GM19397 (cell line): ENCODE data around the gene TMEM232.
"Not testable (repeated sequence)": the region's sequence is repeated elsewhere in the genome, so short reads cannot be mapped to it uniquely, and the experiment has no call there.

Source experiments
- ATAC-seq: cut with Tn5 transposase; IDR thresholded peaks from one replicate; pipeline ENCODE4 v1.9.1; 2021; ENCODE audit warnings: mild to moderate bottlenecking, moderate library complexity; ENCODE audit not compliant: unreplicated experiment

The TMEM232 gene

DNA sequence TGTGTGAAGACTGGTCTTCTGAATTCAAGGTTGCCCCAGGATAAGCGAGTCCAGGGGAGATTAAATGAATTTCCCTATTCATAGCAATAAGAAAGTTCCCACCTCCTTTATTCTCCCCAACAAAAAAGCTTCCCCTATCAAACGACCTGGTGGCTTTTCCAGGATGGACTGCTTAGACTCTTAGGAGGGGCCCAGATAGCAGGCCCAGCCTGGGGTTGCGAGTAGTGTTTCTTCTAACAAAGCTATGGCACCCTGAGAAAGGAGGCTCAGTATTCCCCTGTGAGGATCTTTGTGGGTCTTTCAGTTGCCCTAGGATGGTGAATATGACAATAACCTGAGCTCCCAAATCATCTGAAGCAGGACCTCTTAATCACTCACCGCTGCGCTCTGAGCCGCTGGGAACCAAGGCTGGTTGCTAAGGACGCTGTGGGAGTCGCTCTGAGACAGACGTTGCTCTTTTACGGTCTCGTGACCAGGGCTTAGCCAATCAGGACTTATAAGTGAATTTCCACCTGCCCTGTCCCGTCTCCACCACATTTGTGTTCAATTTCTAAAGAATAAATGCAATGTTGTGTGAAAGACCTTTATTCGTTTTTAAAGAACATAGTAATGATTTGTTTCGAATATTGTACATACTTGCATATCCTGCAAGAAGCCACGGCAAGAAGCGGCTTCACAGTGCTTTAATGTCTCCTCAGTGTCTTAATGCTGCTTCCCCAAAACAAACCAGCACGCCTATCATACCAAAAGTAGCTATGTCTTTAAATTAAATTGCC is at the start of gene TMEM232:
TMEM232 (minus strand) TSS at position 423 of the 776 bp plus-strand sequence. CDS start 59,319 bp downstream, outside the sequence.
- peak; percentile 100 for ATAC-seq

DNA sequence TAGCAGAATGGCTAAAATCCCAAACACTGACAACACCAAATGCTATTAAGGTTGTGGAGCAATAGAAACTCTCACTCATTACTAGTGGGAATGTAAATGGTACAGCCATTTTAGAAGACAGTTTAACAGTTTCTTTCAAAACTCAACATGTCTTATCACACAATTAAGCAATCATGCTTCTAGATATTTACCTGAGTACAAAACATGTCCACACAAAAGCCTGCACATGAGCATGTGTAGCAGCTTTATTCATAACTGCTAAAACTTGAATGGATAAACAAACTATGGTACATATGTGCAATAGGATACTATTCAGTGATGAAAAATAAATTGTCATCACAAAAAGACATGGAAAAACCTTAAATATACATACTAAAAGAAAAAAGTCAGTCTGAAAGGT is 43.8 kb upstream of the TMEM232 start:
- ATAC-seq, result no peak

DNA sequence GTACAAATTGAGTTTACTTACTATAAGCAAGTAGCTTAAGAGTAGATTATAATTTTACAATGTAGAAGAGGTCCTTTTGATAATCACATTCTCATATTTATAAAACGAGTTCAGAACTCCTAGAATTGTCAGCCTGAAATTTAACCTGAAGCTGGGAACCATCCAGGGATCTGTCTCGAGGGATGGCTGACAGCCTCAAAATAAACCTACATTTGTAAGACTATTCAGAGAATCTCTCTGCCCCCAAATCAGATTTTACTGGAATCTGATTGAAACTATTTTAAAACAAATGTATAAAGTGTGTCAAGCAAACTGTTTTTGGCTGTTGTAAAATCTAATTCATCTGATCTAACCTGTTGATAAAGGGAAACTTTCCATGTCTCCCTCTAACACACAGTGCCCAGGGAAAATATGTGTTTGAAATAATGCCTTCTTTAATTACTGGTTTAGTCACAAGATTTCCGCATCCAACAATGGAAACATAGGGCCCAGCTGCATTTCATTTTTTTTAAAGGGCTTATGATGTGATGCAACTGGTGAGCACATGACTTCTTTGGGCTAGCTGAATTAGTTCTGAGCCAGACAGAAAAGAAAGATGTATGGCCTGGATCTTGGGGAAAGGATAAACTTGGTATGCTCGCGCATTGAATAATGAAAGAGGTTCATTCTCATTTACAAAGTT is 42.7 kb upstream of the TMEM232 start:
- no peak for ATAC-seq

DNA sequence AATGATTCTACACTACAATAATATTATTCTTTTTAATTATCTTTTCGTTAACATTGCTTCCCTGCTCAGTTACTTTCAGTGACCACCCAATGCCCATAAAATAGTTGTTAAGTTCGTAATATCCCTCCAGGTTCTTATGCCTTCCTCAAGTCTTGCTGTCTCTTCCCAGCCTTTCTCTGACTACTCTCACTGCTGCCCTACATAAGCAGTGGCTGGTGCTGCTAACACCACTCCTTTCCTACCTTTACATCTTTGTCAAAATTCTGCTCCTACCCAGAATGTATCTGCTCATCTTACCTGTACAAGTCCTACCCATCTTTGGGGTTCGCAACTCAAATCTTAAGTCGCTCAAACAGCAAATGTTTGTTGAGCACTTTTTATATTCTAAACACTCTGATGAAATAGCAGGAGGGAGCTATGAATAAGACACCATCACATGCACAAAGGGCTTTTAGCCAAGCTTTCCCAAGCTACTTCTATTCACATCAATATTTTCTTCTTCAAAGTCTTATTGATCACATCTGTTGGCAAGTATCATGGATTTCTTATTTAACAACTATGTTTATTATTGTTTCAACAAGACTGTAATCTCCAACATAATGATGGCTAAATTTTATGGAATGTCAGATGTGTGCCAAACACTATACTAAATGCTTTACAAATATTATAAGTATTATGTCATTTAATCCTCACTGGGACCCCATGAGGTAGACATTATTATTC is 41.8 kb upstream of the TMEM232 start:
- ATAC-seq, result no peak

DNA sequence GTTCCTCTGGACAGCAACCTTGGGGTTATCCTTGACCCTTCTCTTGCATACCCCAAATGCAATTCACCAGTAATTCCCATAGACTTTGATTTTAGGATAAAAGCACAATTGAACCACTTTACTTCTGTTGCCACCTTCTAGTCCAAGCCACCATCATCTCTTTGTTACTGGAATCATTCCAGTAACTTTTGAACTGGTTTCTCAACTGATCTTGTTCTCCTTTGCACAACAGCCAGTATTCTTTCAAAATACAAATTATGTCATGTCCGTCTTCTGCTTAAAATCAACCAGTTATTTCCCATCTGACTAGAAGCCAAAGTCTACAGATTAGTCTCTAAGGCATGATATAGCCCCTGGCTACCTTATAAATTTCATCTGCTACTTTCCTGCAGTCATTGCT is 33.7 kb upstream of the TMEM232 start:
- ATAC-seq, result no peak

DNA sequence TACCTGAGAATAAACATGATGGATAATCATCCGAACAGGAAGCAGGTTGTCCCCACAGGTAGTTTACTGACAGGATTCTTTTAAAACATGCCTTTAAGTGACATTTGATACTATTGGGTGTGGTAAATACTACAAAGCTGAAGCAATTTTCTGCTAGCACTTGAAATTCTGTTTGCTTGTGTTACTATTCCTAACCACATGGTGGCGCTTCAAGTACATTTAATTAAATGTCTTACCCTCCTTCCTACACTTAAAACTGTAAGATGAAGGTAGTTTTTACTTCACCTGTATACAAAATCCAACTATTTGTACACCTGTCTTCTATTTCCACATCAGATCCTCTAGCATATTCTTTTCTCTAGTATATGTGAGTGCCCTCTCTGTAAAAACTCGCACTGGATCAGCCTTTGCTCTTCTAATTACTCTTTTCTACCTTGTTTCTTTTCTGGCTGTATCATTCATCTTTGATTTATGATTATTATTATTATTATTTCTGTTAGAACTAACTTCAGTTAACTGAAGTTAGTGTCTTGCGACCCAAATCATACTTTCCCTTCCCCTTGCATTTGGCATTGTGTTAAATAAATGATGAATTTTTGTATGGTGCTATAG is 30.8 kb upstream of the TMEM232 start:
- no peak for ATAC-seq

DNA sequence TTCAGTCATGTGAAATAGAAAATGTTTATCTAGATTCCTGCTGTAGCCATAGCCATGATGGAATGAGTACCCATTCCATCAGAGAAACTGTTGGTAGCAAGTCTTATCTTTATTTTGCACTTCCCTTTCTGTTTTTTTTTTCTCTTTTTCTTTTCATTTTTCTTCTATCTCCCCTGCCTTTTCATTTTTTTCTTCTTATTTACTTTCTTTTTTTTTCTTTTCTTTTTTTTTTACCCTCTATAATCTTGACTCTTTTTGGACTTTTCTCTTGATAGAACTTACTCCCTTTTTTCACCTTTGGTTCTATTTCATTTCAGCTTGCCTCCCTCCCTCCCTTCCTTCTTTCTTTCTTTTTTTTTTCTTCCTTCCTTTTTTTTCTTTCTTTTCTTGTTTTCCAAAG is 27.7 kb upstream of the TMEM232 start:
- ATAC-seq, result no peak

DNA sequence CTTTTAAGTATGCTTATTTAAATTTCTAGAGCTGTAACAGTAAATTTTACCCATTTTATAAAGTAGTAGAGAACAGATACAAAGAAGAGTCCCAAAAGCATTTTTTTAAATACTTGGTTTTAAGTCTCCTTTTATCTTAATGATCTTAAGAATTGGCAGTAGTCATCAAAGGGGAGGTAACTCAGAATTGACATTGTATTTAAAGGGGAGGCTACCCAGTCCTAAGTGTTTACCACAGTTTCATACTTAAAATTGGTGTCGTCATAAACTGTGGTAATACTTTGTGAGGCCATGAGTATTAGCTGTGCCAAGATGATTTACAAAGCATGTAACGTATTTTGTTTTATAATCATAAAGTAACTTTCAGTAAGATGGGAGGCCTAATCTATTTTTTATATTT is 27.1 kb upstream of the TMEM232 start:
- ATAC-seq, result no peak

DNA sequence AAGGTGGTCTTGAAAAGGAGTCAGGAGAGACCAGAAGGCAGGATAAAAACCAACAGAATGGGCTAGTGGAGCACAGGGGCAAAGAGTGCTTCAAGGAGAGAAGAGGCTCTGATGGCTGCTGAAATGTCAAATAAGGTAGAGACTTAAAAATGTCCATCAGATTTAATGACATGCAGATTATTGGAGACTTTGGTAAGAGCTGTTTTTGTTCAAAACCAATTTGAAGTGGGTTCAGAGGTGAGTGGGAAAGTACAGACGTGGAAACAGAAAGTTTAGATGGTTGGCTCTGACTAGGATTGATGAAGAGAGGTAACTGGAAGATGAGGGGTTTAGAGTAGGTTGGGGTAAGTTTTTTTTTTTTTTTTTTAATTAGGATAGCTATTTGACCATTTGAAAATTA is 26.5 kb upstream of the TMEM232 start:
- ATAC-seq, result peak; percentile 1

DNA sequence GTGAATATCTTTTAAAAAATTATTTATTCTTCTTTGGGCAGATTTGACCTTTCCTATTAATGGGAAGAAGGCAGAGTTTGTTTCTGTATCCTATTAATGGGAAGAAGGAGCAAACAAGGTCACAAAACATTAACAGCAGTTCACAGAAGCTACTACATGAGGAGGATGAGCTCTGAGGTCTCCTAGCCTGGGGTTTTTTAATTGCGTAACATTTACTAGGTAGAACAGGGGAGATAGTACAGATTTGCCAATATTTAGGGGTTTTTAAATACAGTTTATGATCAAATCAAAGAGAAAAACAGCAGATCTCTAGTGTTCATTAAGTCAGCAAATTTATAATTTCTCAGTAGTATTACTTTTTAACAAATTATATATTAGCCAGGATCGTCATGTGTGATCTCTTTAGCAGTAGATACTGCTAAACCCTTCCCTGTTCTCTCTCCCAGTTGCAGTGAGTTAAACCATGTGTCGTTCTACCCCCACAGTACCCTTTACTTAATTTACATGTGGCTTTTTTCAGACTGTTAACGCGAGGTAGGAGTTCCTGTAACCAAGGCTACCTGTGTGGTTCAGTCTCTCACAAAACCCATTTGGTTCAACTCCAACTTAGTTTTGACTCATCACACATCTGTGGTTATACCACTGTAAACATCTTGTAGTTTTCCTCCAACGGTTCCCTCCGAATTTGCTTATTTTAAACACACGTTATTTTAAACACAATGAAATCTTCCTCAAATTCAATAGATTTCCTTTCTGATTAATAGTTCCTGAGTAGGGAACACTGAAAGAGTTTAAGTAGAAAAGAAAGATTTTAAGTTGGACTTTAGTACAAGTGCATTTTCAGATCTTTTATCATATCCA is 25.7 kb upstream of the TMEM232 start:
- peak; percentile 97 for ATAC-seq

DNA sequence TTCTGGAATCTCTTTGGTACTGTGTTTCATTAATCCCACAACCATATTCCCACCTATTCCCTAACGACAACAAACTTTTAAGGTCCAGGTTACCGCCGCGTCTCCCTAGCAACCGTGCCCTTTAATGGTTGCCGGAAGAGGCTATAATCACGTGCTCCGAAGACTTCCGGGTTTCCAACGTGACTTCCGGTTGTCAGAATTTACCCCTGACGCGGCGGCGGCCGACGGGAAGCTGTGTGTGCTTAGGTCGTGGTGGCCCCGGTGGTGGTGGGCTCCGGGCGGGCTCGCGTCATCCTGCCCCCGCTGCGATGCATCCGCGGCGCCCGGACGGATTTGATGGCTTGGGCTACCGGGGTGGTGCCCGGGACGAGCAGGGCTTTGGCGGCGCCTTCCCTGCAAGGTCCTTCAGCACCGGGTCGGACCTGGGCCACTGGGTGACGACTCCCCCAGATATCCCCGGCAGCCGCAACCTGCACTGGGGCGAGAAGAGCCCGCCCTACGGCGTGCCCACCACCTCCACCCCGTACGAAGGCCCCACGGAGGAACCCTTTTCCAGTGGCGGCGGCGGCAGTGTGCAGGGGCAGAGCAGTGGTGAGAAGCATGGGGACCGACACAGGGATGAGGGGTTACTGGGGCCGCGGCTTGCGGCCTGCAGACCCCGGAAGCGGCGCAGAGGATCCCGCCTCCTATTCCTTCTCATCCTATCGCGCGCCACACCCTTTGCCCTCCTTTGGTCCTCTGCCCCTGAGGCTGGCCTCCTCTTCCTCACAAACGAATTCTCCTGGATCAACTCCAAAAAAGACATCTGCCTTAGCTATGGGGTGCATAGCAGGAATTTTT is 12.6 kb upstream of the TMEM232 start, which contains the start of gene SLC25A46:
SLC25A46 (plus strand) TSS at position 196 of the 840 bp plus-strand sequence; CDS start at position 309, 113 bp downstream.
- peak; percentile 97 for ATAC-seq

DNA sequence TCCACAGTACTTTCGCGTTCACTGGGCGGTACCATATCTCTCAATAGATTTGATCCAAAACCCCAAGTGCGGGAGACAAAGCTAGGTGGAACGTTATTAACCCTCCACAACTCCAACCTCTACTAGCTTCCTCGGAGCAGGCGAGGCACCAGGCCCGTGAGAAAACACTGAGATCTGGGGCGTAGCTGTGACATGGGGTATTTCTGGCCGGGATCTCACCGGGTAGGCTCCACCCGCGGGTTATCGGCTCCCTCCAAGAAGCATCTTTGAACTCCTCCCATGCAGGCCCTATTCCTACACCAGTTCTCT is 12.0 kb upstream of the TMEM232 start:
- peak; percentile 56 for ATAC-seq

DNA sequence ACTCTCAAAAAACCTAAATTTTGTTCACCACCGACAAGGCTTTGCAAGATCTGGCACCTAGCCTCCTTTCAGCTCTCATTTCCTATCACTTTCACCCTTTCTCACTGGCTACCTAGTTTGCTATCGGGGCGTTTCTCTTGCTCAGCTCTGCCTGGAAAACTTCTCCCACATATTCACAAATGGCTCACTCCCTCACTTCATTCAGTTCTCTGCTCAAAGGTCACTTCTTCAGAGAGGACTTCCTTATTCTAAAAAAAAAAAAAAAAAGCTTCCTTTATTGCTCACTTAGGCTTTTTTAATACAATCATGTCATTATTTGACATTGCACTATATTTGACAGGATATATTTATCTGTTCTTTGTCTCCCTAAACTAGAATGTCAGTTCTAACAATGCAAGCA is 10.3 kb upstream of the TMEM232 start:
- ATAC-seq, result no peak

DNA sequence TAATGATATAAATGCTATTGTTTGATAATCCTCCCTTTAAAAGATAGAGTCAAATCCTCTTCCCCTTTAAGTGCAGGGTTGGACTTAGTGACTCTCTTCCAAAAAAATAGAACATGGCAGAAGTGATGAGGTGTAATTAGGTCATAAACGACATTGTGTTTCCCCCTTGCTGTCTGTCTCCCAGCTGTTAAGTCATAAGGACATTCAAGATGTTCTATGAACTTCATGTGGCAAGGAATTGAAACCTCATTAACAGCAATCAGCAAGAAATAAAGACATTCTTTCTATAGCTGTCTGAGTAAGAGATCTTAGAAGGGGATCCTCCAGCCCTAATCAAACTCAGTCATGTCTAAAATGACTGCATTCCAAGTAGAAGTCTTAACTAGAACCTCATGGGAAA is 9.1 kb upstream of the TMEM232 start:
- ATAC-seq, result no peak

DNA sequence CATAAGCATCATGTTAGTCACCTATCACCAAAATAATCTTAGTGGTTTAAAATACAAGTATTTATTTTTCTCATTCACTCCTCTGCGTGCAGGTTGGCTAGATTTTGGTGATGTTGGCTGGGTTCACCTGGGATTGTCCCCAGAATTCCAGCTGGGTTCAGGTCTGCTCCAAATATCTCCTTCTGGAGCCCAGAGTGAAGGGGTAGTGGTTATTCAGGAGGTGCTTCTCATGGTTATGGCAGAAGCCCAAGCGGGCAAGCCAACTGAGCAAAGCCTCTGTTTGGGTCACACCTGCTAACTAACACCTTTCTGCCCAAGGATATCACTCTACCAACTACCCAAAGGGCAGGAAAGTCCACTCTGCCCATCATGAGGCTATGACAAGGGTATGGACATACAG is 7.6 kb upstream of the TMEM232 start:
- ATAC-seq, result no peak

DNA sequence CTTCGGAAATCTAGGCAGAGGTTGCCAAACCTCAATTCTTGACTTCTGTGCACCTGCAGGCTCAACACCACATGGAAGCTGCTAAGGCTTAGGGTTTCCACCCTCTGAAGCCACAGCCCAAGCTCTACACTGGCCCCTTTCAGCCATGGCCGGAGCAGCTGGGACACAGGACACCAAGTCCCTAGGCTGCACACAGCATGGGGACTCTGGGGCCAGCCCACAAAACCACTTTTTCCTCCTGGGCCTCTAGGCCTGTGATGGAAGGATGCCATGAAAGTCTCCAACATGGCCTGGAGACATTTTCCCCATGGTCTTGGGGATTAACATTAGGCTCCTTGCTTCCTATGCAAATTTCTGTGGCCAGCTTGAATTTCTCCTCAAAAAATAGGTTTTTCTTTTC is 5.0 kb upstream of the TMEM232 start:
- ATAC-seq, result not testable (repeated sequence)

DNA sequence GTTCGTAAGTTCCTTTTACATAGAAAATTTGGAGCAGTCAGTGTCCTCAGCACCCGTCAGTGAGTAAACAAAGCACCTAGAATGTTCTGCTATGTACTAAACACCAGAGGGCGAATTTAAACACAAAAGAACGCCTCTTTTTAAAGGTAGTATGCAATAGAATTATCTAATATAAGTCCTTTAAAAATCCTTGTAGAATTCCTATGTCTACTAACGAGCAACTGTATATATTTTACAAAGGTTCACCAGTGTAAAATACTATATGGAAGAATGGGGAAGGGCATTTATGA is 499 bp upstream of the TMEM232 start:
- peak; percentile 48 for ATAC-seq

DNA sequence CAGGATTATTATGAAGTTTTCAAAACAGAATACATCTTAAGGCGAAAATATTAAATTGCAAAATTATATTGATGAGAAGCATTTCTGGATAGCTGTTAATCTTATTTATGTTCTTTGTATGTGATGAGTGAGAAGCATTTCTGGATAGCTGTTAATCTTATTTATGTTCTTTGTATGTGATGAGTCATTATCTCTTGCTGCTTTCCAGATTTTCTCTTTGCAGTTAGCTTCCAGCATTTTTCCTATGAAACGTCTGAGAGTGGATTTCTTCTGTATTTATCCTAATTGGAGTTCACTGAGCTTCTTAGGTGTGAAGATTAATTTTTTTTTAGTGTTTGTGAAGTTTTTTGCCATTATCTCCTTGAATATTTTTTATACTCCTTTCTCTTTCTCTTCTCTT is 8.2 kb downstream of the TMEM232 start:
- ATAC-seq, result no peak

DNA sequence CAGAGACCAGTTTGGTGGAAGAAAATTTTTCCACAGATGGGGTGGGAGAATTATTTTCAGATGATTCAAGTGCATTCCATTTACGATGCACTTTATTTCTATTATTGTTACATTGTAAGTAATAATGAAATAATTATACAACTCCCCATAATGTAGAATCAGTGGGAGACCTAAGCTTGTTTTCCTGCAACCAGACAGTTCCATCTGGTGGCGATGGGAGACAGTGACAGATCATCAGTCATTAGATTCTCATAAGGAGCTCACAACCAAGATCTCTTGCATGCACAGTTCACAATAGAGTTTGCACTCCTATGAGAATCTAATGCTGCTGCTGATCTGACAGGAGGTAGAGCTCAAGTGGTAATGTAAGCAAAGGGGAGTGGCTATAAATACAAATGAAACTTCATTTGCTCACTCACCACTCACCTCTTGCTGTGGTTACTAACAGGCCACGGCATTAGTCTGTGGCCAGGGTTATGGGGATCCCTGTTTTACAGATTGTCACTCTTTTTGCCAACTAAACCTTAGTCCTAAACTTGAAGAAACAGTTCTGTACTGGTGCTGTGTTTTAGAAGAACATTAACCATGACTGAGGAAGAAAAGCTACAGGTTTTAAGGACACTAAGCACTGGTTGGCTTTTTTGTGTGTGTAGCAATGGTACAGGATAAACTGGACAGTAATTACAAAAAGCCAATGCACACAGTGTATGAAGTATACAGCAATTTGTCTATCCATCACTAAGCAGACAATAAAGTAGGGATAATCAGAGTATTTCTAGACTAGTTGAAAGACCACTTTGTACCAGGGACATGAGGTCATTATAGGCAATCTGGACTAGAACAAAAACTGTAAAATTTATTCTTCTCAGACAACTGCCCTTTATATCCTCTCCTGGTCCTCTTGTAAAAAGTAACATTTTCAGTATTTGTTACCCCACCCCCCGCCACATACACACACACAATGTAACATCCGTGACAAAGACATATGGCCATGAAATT is 9.9 kb downstream of the TMEM232 start:
- ATAC-seq, result peak; percentile 47
